ENCODE data around the gene NID2. TPM values are rescaled to one million over a fixed set of nuclear protein-coding genes. Genes with fewer than 3 reads are reported as not detected.

The NID2 gene
- total RNA-seq, 1 experiment from 2014 or later = 9.5 TPM

DNA sequence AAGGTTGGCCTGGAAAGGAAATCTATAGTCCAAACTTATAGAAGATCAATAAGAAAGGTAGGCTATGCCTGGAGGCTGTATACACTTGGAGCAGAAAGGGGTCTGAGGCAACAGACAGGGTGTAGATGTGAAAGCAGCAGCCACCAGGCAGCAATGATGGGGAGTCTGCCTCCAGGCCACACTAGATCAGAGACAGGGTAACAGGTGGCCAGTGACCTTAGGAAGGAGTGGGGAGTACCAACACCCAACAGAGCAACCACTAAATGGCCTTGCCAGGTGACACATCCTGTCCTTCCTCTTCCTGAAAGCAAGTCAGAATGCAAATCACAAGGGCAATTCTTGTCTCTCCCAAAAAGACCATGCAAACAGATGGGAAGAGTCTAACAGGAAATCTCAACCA is 46.4 kb upstream of the NID2 start:
- H3K36me3 Mint-ChIP-seq (ENCODE audit: insufficient read depth, unreplicated experiment) = no peaks in the 10 kb centered on the region
- intact Hi-C loops (cut with micrococcal nuclease; ENCODE audit: unreplicated experiment) = no loop called here
- peaks cover 21% of the 10 kb centered on the region for H3K4me1 Mint-ChIP-seq (ENCODE audit: low read depth, unreplicated experiment)
- DNase-seq = no peak
- POLR2A ChIA-PET = no interaction called here
- H3K27ac Mint-ChIP-seq (ENCODE audit: unreplicated experiment) = no peak overlapping the region
- Histone ChIP-seq H3K27me3 (replicated peaks; ENCODE audit: control insufficient read depth, insufficient read depth, low read length) (no peaks in the 10 kb centered on the region), H3K4me3 (ENCODE audit: low read depth, low read length) (no peak overlapping the region), H3K36me3 (ENCODE audit: control insufficient read depth, insufficient read depth, low read length) (no peaks in the 10 kb centered on the region), H3K9me3 (no peaks in the 10 kb centered on the region; the same call in 1 of the 2 replicates), H3K4me1 (no peaks in the 10 kb centered on the region)
- CTCF ChIA-PET = no interaction called here
- no peak overlapping the region for H3K4me3 Mint-ChIP-seq (ENCODE audit: unreplicated experiment)
- no peaks in the 10 kb centered on the region for H3K27me3 Mint-ChIP-seq (ENCODE audit: insufficient read depth, unreplicated experiment)
- peaks cover 14% of the 10 kb centered on the region for H3K9me3 Mint-ChIP-seq (ENCODE audit: unreplicated experiment)
- BruUV-seq (replicated peaks) = no TSS peak
- TF ChIP-seq, protein P1, sequence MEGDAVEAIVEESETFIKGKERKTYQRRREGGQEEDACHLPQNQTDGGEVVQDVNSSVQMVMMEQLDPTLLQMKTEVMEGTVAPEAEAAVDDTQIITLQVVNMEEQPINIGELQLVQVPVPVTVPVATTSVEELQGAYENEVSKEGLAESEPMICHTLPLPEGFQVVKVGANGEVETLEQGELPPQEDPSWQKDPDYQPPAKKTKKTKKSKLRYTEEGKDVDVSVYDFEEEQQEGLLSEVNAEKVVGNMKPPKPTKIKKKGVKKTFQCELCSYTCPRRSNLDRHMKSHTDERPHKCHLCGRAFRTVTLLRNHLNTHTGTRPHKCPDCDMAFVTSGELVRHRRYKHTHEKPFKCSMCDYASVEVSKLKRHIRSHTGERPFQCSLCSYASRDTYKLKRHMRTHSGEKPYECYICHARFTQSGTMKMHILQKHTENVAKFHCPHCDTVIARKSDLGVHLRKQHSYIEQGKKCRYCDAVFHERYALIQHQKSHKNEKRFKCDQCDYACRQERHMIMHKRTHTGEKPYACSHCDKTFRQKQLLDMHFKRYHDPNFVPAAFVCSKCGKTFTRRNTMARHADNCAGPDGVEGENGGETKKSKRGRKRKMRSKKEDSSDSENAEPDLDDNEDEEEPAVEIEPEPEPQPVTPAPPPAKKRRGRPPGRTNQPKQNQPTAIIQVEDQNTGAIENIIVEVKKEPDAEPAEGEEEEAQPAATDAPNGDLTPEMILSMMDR (IDR thresholded peaks at IDR 0.05; ENCODE audit: insufficient read depth in 1 of 2, low read depth in 1 of 2, low read length in 1 of 2, severe bottlenecking in 1 of 2, unreplicated experiment in 1 of 2) = no peak

DNA sequence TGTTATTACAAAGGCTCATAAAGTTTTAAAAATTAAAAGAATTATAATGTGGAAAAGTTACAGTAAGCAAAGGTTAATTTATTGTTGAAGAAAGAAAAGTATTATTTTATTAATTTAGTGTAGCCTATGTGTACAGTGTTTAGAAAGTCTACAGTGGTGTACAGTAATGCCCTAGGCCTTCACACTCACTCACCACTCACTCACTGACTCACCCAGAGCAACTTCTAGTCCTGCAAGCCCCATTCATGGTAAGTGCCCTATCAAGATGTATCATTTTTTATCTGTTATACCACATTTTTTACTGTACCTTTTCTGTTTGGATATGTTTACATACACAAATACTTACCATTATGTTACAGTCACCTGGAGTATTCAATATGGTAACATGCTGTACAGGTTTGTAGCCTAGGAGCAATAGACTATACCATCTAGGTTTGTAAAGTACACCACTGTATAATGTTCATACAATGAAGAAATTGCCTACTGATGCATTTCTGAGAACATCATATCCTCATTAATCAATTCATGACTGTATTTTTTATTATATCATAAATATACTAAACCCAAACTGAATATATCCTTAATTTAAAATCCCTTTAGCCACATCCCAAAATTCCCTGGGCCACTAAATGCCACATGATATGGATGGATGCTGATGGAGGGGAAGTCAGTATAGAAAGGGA is 43.6 kb upstream of the NID2 start:
- H3K4me3 ChIP-seq (ENCODE audit: low read depth, low read length) = no peak overlapping the region
- intact Hi-C loops (cut with micrococcal nuclease; ENCODE audit: unreplicated experiment) = no loop called here
- H3K27ac Mint-ChIP-seq (ENCODE audit: unreplicated experiment) = no peak overlapping the region
- no peaks in the 10 kb centered on the region for H3K36me3 Mint-ChIP-seq (ENCODE audit: insufficient read depth, unreplicated experiment)
- no peaks in the 10 kb centered on the region for H3K36me3 ChIP-seq (ENCODE audit: control insufficient read depth, insufficient read depth, low read length)
- no peaks in the 10 kb centered on the region; the same call in 1 of the 2 replicates for H3K9me3 ChIP-seq
- no TSS peak for BruUV-seq (replicated peaks)
- TF ChIP-seq, protein P1 (IDR thresholded peaks at IDR 0.05; ENCODE audit: insufficient read depth in 1 of 2, low read depth in 1 of 2, low read length in 1 of 2, severe bottlenecking in 1 of 2, unreplicated experiment in 1 of 2) = no peak
- H3K27me3 Mint-ChIP-seq (ENCODE audit: insufficient read depth, unreplicated experiment) = no peaks in the 10 kb centered on the region
- peaks cover 14% of the 10 kb centered on the region for H3K9me3 Mint-ChIP-seq (ENCODE audit: unreplicated experiment)
- POLR2A ChIA-PET = no interaction called here
- H3K27me3 ChIP-seq (replicated peaks; ENCODE audit: control insufficient read depth, insufficient read depth, low read length) = no peaks in the 10 kb centered on the region
- CTCF ChIA-PET = no interaction called here
- H3K4me1 ChIP-seq = no peaks in the 10 kb centered on the region
- DNase-seq = no peak
- H3K4me1 Mint-ChIP-seq (ENCODE audit: low read depth, unreplicated experiment) = peaks cover 21% of the 10 kb centered on the region
- no peak overlapping the region for H3K4me3 Mint-ChIP-seq (ENCODE audit: unreplicated experiment)

DNA sequence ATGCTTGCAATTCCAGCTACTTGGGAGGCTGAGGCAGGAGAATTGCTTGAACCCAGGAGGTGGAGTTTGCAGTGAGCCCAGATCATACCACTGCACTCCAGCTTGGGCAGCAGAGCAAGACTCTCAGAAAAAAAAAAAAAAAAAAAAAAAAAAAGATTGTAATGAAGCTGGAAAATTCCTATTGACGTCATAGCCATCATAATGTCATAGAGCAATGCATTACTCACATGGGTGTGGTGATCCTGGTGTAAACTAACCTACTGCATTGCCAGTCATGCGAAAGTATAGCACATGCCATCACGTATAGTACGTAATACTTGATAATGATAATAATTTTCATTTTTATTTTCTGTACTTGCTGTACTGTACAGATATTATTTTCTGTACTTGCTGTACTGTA is 42.7 kb upstream of the NID2 start:
- H3K4me1 ChIP-seq = no peaks in the 10 kb centered on the region
- no peaks in the 10 kb centered on the region for H3K27me3 ChIP-seq (replicated peaks; ENCODE audit: control insufficient read depth, insufficient read depth, low read length)
- POLR2A ChIA-PET = interaction anchor here (0.6 kb wide), 1 partner anchor 30 kb away, joined by 3 read pairs; no protein-coding TSS in a partner anchor
- Mint-ChIP-seq H3K27ac (ENCODE audit: unreplicated experiment) (no peak overlapping the region), H3K36me3 (ENCODE audit: insufficient read depth, unreplicated experiment) (no peaks in the 10 kb centered on the region), H3K4me3 (ENCODE audit: unreplicated experiment) (no peak overlapping the region), H3K9me3 (ENCODE audit: unreplicated experiment) (peaks cover 14% of the 10 kb centered on the region), H3K4me1 (ENCODE audit: low read depth, unreplicated experiment) (peaks cover 21% of the 10 kb centered on the region), H3K27me3 (ENCODE audit: insufficient read depth, unreplicated experiment) (no peaks in the 10 kb centered on the region)
- TF ChIP-seq, protein P1 (IDR thresholded peaks at IDR 0.05; ENCODE audit: insufficient read depth in 1 of 2, low read depth in 1 of 2, low read length in 1 of 2, severe bottlenecking in 1 of 2, unreplicated experiment in 1 of 2) = no peak
- intact Hi-C loops (cut with micrococcal nuclease; ENCODE audit: unreplicated experiment) = no loop called here
- H3K4me3 ChIP-seq (ENCODE audit: low read depth, low read length) = no peak overlapping the region
- no peaks in the 10 kb centered on the region for H3K36me3 ChIP-seq (ENCODE audit: control insufficient read depth, insufficient read depth, low read length)
- no peaks in the 10 kb centered on the region; the same call in 1 of the 2 replicates for H3K9me3 ChIP-seq
- DNase-seq = no peak
- CTCF ChIA-PET = interaction anchor here (0.6 kb wide), 1 partner anchor 763 kb away, joined by 3 read pairs; no protein-coding TSS in a partner anchor
- BruUV-seq (replicated peaks) = no TSS peak

All from Caco-2 (cell line).